Neural progenitor cell (in vitro differentiated cells): ENCODE data around the gene POC1A.

Experiments used
- EZH2 ChIP-seq: fragments of 200-600 bp; sonication (generic); IDR thresholded peaks from 2 replicates; pipeline ENCODE4 v1.6.1; 2017; ENCODE audit warnings: antibody characterized with exemption, mild to moderate bottlenecking, moderate library complexity
- EZH2phosphoT487 ChIP-seq: fragments of 200-600 bp; sonication (generic); IDR thresholded peaks from 2 replicates; pipeline ENCODE4 v1.6.1; 2017; ENCODE audit warnings: antibody characterized with exemption
- TF ChIP-seq, protein P1 (sequence below): fragments of 200-600 bp; sonication (generic); IDR thresholded peaks from 2 replicates; pipeline ENCODE4 v1.5.1; 2017; ENCODE audit warnings: antibody characterized with exemption, mild to moderate bottlenecking

DNA sequence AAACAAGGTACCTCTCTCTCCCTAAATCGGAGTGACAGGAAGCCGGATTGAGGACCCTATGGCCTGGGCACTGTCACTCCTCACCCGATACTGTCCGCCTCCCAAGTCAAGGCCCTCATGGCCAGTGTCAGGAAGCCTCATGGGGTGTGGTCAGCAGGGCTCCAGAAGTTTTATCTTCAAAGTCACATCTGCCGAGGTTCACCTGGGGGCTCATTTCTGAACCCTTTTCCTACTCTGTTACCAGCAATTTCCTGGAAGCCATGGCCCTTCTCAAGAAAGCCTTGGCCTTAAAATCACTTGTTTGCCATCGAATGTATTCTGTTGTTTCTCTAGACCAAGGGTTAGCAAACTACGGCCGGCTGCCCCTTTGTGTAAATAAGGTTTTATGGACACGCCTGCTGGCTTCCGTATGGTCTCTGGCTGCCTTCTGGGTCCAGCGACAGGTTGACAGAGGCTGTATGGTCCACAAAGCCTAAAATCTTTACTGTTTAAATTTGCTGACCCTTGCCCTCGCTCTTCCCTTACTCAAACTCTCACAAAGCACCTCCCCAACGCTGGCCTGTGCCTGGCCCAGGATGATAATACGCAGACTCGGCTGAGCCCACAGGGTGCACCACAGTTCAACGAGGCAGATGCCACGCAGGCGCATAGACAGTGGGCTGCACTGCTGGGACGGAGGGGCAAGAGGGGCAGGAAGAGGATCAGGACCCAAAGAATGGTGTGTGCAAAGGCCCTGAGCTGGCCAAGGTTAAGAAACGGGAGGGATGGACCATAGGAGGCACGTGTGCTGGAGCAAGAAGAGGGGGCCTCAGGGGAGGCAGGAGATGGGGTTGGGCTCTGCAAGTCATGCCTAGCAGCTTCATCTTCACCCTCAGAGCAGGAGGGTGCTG is 73.1 kb downstream of the POC1A start:
- TF ChIP-seq, protein P1, sequence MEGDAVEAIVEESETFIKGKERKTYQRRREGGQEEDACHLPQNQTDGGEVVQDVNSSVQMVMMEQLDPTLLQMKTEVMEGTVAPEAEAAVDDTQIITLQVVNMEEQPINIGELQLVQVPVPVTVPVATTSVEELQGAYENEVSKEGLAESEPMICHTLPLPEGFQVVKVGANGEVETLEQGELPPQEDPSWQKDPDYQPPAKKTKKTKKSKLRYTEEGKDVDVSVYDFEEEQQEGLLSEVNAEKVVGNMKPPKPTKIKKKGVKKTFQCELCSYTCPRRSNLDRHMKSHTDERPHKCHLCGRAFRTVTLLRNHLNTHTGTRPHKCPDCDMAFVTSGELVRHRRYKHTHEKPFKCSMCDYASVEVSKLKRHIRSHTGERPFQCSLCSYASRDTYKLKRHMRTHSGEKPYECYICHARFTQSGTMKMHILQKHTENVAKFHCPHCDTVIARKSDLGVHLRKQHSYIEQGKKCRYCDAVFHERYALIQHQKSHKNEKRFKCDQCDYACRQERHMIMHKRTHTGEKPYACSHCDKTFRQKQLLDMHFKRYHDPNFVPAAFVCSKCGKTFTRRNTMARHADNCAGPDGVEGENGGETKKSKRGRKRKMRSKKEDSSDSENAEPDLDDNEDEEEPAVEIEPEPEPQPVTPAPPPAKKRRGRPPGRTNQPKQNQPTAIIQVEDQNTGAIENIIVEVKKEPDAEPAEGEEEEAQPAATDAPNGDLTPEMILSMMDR, result no peak
- no peak for TF ChIP-seq EZH2phosphoT487
- no peak for TF ChIP-seq EZH2
